ENCODE data around the gene SH3YL1. TPM values are rescaled to one million over a fixed set of nuclear protein-coding genes. Genes with fewer than 3 reads are reported as not detected.
A peak's percentile ranks its signal among the peaks of the same experiment; 100 is the strongest.

SH3YL1 gene, protein sequence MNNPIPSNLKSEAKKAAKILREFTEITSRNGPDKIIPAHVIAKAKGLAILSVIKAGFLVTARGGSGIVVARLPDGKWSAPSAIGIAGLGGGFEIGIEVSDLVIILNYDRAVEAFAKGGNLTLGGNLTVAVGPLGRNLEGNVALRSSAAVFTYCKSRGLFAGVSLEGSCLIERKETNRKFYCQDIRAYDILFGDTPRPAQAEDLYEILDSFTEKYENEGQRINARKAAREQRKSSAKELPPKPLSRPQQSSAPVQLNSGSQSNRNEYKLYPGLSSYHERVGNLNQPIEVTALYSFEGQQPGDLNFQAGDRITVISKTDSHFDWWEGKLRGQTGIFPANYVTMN
- 10 to 100 TPM; 17.2 to 19.2 TPM for total RNA-seq
- 10 to 100 TPM in 1 of 2 donors, 1 to 10 TPM in 1; 6.4 to 10.6 TPM for polyA plus RNA-seq

DNA sequence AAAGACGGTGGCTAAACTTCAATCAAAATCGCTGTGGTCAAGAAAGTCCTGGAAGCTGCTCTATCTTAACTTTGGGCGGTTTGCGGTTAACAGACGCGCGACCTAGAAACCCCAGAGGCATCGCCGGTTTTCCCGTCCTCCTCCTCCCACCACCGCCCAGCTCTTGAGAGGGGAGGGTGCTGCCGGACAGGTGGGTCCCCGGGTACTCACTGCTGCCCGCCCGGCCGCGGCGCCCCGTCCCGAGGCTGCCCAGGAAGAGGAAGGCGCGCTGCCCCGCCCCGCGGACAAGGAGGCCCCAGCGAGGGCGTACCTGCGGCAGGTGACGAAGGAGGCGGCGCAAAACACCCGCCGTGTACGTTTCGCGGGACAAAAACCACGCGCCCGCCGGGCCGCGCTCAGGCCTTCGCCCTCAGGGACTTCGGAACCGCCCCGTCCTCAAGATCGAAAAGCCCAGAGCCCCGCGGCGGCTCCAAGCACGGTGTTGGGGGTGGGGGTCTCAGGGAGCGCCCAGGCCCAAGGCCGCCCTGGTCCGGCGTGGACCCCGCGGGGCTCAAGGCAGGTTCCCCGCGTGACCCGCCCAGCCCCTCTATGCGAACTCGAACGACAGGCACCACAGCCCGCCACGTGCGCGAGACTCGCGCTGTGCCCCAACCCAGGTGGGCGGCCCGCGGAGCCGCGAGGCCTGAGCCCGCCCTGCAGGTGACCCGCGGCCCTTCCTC is at the start of gene SH3YL1:
TSS of gene SH3YL1 (minus strand) at position 259 of the 719 bp plus-strand sequence. CDS start at position 211, 48 bp downstream.
- DNase-seq (ENCODE audit: low spot score), result peak; percentile 50
- TF ChIP-seq HNF4A (conservative IDR thresholded peaks at IDR 0.05) (no peak), GABPA (IDR thresholded peaks at IDR 0.05 in 1 of 2, conservative IDR thresholded peaks at IDR 0.05 in 1 of 2) (no peak), JUND (IDR thresholded peaks at IDR 0.05) (no peak), HNF4G (IDR thresholded peaks at IDR 0.05) (no peak), FOXA1 (IDR thresholded peaks at IDR 0.05) (no peak), RAD21 (IDR thresholded peaks at IDR 0.05) (no peak)
- TF ChIP-seq, protein P1, sequence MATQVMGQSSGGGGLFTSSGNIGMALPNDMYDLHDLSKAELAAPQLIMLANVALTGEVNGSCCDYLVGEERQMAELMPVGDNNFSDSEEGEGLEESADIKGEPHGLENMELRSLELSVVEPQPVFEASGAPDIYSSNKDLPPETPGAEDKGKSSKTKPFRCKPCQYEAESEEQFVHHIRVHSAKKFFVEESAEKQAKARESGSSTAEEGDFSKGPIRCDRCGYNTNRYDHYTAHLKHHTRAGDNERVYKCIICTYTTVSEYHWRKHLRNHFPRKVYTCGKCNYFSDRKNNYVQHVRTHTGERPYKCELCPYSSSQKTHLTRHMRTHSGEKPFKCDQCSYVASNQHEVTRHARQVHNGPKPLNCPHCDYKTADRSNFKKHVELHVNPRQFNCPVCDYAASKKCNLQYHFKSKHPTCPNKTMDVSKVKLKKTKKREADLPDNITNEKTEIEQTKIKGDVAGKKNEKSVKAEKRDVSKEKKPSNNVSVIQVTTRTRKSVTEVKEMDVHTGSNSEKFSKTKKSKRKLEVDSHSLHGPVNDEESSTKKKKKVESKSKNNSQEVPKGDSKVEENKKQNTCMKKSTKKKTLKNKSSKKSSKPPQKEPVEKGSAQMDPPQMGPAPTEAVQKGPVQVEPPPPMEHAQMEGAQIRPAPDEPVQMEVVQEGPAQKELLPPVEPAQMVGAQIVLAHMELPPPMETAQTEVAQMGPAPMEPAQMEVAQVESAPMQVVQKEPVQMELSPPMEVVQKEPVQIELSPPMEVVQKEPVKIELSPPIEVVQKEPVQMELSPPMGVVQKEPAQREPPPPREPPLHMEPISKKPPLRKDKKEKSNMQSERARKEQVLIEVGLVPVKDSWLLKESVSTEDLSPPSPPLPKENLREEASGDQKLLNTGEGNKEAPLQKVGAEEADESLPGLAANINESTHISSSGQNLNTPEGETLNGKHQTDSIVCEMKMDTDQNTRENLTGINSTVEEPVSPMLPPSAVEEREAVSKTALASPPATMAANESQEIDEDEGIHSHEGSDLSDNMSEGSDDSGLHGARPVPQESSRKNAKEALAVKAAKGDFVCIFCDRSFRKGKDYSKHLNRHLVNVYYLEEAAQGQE (IDR thresholded peaks at IDR 0.05), result no peak
- TF ChIP-seq, protein P2, sequence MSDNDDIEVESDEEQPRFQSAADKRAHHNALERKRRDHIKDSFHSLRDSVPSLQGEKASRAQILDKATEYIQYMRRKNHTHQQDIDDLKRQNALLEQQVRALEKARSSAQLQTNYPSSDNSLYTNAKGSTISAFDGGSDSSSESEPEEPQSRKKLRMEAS (IDR thresholded peaks at IDR 0.05), result no peak
- 7% methylated on average over 77 of the region's 77 CpGs for WGBS
- Histone ChIP-seq H3K27me3 (ENCODE audit: control insufficient read depth in 4 of 4, insufficient read depth in 4 of 4, low read length in 3 of 4) (no peaks in the 10 kb centered on the region), H3K9me3 (ENCODE audit: control insufficient read depth in 4 of 4, low read length in 3 of 4) (no peaks in the 10 kb centered on the region), H3K9ac (ENCODE audit: low read depth in 1 of 2, low read length in 2 of 2) (peak within 1 kb of the TSS; percentile 87 to 95), H3K36me3 (ENCODE audit: control insufficient read depth in 4 of 4, insufficient read depth in 3 of 4, low read depth in 1 of 4, low read length in 3 of 4) (peaks cover 0 to 1% (median 0%) of the 10 kb centered on the region in 4 donors), H3K4me3 (ENCODE audit: low read depth in 1 of 3, low read length in 3 of 3) (peak within 1 kb of the TSS; percentile 87 to 99 (median 99)), H3K27ac (ENCODE audit: low read depth in 1 of 2, low read length in 2 of 2) (peak within 1 kb of the TSS; percentile 74 to 81), H3K4me1 (ENCODE audit: control insufficient read depth in 4 of 4, insufficient read depth in 4 of 4, low read length in 3 of 4) (peaks cover 8 to 27% (median 23%) of the 10 kb centered on the region in 4 donors)

DNA sequence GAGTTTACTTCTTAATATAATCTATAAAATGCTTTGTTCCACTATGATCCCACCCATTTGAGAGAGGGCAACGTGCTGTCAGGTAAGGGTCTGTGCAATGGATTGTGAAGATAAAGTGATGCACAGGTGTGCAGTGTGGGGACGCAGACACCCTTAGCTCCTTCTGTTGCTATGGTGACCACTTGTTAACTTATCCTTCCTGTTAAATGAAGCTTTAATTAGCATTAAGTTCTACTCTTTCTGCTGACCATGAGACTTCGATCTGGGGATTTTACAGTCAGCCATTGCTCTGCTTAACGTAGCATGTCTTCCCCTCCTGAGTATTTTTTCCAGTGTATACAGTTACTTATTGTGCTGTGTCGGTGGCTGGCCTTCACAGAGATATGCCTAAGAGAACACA is 47.2 kb upstream of the SH3YL1 start:
- DNase-seq (ENCODE audit: low spot score), result no peak
- 85% methylated on average over 5 of the region's 5 CpGs for WGBS
- H3K4me3 ChIP-seq (ENCODE audit: low read depth in 1 of 3, low read length in 3 of 3), result no peak overlapping the region

More for the DNA sequence above, 47.2 kb upstream of the SH3YL1 start:
- H3K4me1 ChIP-seq (ENCODE audit: control insufficient read depth in 4 of 4, insufficient read depth in 4 of 4, low read length in 3 of 4), result no peaks in the 10 kb centered on the region
- no peaks in the 10 kb centered on the region for H3K27me3 ChIP-seq (ENCODE audit: control insufficient read depth in 4 of 4, insufficient read depth in 4 of 4, low read length in 3 of 4)
- no peaks in the 10 kb centered on the region for H3K36me3 ChIP-seq (ENCODE audit: control insufficient read depth in 4 of 4, insufficient read depth in 3 of 4, low read depth in 1 of 4, low read length in 3 of 4)
- no peak for TF ChIP-seq RAD21 (IDR thresholded peaks at IDR 0.05)
- TF ChIP-seq YY1 (IDR thresholded peaks at IDR 0.05), result no peak
- TF ChIP-seq RXRA (IDR thresholded peaks at IDR 0.05), result no peak
- no peak for TF ChIP-seq TAF1 (conservative IDR thresholded peaks at IDR 0.05)
- no peak for TF ChIP-seq FOXA2 (IDR thresholded peaks at IDR 0.05)
- no peak for TF ChIP-seq JUND (IDR thresholded peaks at IDR 0.05)
- TF ChIP-seq, protein P3, sequence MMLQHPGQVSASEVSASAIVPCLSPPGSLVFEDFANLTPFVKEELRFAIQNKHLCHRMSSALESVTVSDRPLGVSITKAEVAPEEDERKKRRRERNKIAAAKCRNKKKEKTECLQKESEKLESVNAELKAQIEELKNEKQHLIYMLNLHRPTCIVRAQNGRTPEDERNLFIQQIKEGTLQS (IDR thresholded peaks at IDR 0.05), result no peak
- TF ChIP-seq HNF4A (conservative IDR thresholded peaks at IDR 0.05), result no peak
- TF ChIP-seq FOXA1 (IDR thresholded peaks at IDR 0.05), result no peak
- TF ChIP-seq, protein P4, sequence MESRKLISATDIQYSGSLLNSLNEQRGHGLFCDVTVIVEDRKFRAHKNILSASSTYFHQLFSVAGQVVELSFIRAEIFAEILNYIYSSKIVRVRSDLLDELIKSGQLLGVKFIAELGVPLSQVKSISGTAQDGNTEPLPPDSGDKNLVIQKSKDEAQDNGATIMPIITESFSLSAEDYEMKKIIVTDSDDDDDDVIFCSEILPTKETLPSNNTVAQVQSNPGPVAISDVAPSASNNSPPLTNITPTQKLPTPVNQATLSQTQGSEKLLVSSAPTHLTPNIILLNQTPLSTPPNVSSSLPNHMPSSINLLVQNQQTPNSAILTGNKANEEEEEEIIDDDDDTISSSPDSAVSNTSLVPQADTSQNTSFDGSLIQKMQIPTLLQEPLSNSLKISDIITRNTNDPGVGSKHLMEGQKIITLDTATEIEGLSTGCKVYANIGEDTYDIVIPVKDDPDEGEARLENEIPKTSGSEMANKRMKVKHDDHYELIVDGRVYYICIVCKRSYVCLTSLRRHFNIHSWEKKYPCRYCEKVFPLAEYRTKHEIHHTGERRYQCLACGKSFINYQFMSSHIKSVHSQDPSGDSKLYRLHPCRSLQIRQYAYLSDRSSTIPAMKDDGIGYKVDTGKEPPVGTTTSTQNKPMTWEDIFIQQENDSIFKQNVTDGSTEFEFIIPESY (IDR thresholded peaks at IDR 0.05), result no peak
- TF ChIP-seq, protein P5, sequence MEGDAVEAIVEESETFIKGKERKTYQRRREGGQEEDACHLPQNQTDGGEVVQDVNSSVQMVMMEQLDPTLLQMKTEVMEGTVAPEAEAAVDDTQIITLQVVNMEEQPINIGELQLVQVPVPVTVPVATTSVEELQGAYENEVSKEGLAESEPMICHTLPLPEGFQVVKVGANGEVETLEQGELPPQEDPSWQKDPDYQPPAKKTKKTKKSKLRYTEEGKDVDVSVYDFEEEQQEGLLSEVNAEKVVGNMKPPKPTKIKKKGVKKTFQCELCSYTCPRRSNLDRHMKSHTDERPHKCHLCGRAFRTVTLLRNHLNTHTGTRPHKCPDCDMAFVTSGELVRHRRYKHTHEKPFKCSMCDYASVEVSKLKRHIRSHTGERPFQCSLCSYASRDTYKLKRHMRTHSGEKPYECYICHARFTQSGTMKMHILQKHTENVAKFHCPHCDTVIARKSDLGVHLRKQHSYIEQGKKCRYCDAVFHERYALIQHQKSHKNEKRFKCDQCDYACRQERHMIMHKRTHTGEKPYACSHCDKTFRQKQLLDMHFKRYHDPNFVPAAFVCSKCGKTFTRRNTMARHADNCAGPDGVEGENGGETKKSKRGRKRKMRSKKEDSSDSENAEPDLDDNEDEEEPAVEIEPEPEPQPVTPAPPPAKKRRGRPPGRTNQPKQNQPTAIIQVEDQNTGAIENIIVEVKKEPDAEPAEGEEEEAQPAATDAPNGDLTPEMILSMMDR (IDR thresholded peaks at IDR 0.05; ENCODE audit: low read depth, low read length, missing input control), result no peak
- TF ChIP-seq, protein P1 (IDR thresholded peaks at IDR 0.05), result no peak
- TF ChIP-seq GABPA (IDR thresholded peaks at IDR 0.05 in 1 of 2, conservative IDR thresholded peaks at IDR 0.05 in 1 of 2), result no peak
- no peak overlapping the region for H3K27ac ChIP-seq (ENCODE audit: low read depth in 1 of 2, low read length in 2 of 2)
- H3K9me3 ChIP-seq (ENCODE audit: control insufficient read depth in 4 of 4, low read length in 3 of 4), result no peaks in the 10 kb centered on the region
- no peak overlapping the region for H3K9ac ChIP-seq (ENCODE audit: low read depth in 1 of 2, low read length in 2 of 2)

All from liver (tissue), 9 donors.